ENCODE measurements around the gene CCDC57. TPM values are rescaled to one million over a fixed set of nuclear protein-coding genes. Genes with fewer than 3 reads are reported as not detected.
"Not testable (repeated sequence)": the region's sequence is repeated elsewhere in the genome, so short reads cannot be mapped to it uniquely, and the experiment has no call there.

The CCDC57 gene
- total RNA-seq, 2 experiments from 2014 or later: 56.6 to 64.2 TPM

DNA sequence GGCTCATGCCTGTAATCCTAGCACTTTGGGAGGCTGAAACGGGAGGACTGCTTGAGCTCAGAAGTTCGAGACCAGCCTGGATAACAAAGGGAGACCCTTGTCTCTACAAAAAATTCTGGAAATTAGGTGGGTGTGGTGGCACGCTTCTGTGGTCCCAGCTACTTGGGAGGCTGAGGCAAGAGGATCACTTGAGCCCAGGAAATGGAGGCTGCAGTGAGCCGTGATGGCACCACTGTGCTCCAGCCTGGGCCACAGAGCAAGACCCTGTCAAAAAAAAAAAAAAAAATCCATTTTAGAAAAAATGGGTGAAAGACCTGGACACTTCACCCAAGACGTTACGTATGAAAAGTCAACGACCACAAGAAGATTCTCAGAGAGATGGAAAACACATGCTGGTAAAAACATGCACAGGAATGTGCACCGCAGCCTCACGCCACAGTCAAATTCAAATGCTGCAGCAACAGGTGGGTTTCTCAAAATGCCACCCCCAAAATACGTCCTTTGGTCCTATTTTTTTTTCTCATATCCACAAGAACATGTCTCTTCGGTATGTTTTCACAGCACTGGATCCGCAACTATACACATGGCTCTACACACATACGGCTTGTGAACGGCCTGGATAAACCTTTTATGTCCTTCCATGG is 43.7 kb upstream of the CCDC57 start:
- Mint-ChIP-seq H3K9me3 (peaks cover 3% of the 10 kb centered on the region), H3K27ac (peak overlapping the region; percentile 42), H3K4me1 (ENCODE audit: low read depth) (peaks cover 31% of the 10 kb centered on the region), H3K36me3 (ENCODE audit: low read depth) (peaks cover 77% of the 10 kb centered on the region), H3K27me3 (no peaks in the 10 kb centered on the region), H3K4me3 (no peak overlapping the region)
- TF ChIP-seq, protein P1, sequence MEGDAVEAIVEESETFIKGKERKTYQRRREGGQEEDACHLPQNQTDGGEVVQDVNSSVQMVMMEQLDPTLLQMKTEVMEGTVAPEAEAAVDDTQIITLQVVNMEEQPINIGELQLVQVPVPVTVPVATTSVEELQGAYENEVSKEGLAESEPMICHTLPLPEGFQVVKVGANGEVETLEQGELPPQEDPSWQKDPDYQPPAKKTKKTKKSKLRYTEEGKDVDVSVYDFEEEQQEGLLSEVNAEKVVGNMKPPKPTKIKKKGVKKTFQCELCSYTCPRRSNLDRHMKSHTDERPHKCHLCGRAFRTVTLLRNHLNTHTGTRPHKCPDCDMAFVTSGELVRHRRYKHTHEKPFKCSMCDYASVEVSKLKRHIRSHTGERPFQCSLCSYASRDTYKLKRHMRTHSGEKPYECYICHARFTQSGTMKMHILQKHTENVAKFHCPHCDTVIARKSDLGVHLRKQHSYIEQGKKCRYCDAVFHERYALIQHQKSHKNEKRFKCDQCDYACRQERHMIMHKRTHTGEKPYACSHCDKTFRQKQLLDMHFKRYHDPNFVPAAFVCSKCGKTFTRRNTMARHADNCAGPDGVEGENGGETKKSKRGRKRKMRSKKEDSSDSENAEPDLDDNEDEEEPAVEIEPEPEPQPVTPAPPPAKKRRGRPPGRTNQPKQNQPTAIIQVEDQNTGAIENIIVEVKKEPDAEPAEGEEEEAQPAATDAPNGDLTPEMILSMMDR (IDR thresholded peaks at IDR 0.05): no peak
- no peak for DNase-seq
- intact Hi-C loops (cut with micrococcal nuclease): no loop called here
- ChIA-PET POLR2A (interaction anchor here (1.2 to 1.3 kb wide), 2 partner anchors 9 to 15 kb away, joined by 4 read pairs; no protein-coding TSS in a partner anchor), CTCF (interaction anchor here (0.6 kb wide), 1 partner anchor 943 kb away, joined by 3 read pairs; no protein-coding TSS in a partner anchor)
- no peak for ATAC-seq

DNA sequence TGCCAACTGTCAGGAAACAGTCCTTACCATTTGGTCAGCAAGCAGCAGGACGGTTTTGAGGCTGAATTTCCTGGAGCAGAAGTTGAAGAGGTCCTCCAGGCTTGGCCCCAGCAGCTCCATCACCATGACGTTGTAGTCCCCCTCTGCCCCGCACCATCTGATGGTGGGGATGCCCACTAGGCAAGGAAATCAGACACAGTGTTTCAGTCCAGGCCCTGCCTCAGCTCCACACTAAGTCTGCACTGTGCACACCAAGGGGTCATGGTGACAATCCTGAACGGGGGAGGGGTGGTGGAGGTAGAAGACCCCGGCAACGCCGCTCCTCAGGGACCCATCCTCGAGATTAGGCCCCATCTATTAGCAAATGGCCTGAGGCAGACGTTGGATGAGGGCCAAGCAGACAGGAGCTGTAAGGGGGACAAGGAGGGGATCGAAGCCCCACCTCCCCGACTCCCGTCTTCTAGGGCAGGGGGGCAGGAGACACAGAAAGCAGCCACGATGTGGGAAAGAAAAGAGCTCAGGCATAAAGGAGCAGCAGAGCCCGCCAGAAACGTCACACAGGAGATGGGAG is 42.8 kb upstream of the CCDC57 start:
- Mint-ChIP-seq H3K9me3 (peaks cover under 1% of the 10 kb centered on the region), H3K36me3 (ENCODE audit: low read depth) (peaks cover 73% of the 10 kb centered on the region), H3K27ac (peak overlapping the region; percentile 35), H3K4me3 (no peak overlapping the region), H3K4me1 (ENCODE audit: low read depth) (peaks cover 26% of the 10 kb centered on the region), H3K27me3 (no peaks in the 10 kb centered on the region)
- no peak for ATAC-seq
- no peak for DNase-seq
- intact Hi-C loops (cut with micrococcal nuclease): no loop called here
- ChIA-PET CTCF (interaction anchor here (1.1 kb wide), 1 partner anchor 96 kb away, joined by 3 read pairs; no protein-coding TSS in a partner anchor), POLR2A (interaction anchor here (1.2 to 1.3 kb wide), 2 partner anchors 10 to 14 kb away, joined by 4 read pairs; no protein-coding TSS in a partner anchor)
- TF ChIP-seq, protein P1 (IDR thresholded peaks at IDR 0.05): no peak

GRCh38 chr17:82254746-82255145 is 42.1 kb upstream of the CCDC57 start:
- peaks cover 67% of the 10 kb centered on the region for H3K36me3 Mint-ChIP-seq (ENCODE audit: low read depth)
- H3K4me1 Mint-ChIP-seq (ENCODE audit: low read depth): peaks cover 25% of the 10 kb centered on the region
- ATAC-seq; DNase-seq; H3K27me3 Mint-ChIP-seq; H3K9me3 Mint-ChIP-seq; H3K27ac Mint-ChIP-seq; POLR2A ChIA-PET; intact Hi-C loops (cut with micrococcal nuclease); H3K4me3 Mint-ChIP-seq: not testable (repeated sequence)
- CTCF ChIA-PET: interaction anchor here (1.1 kb wide), 1 partner anchor 96 kb away, joined by 3 read pairs; no protein-coding TSS in a partner anchor

DNA sequence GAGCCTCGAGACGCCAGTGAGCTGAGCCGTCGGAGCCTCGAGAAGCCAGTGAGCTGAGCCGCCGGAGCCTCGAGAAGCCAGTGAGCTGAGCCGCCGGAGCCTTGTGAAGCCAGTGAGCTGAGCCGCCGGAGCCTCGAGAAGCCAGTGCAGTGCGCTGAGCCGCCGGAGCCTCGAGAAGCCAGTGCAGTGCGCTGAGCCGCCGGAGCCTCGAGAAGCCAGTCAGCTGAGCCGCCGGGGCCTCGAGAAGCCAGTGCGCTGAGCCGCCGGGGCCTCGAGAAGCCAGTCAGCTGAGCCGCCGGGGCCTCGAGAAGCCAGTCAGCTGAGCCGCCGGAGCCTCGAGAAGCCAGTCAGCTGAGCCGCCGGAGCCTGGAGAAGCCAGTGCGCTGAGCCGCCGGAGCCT is 41.5 kb upstream of the CCDC57 start:
- H3K4me3 Mint-ChIP-seq; H3K9me3 Mint-ChIP-seq; intact Hi-C loops (cut with micrococcal nuclease); H3K27me3 Mint-ChIP-seq; DNase-seq; ATAC-seq; POLR2A ChIA-PET; CTCF ChIA-PET; H3K27ac Mint-ChIP-seq: not testable (repeated sequence)
- Mint-ChIP-seq H3K36me3 (ENCODE audit: low read depth) (peaks cover 64% of the 10 kb centered on the region), H3K4me1 (ENCODE audit: low read depth) (peaks cover 25% of the 10 kb centered on the region)

- POLR2A ChIA-PET: interaction anchor here (0.6 kb wide), 1 partner anchor 11 kb away, joined by 3 read pairs; no protein-coding TSS in a partner anchor
- intact Hi-C loops (cut with micrococcal nuclease): no loop called here
These were observed 40.5 kb upstream of the CCDC57 start for GRCh38 chr17:82253179-82253544.

More at GRCh38 chr17:82253179-82253544, 40.5 kb upstream of the CCDC57 start:
- H3K4me1 Mint-ChIP-seq (ENCODE audit: low read depth): peaks cover 17% of the 10 kb centered on the region
- no peaks in the 10 kb centered on the region for H3K9me3 Mint-ChIP-seq
- no peak overlapping the region for H3K4me3 Mint-ChIP-seq
- DNase-seq (no peak), ATAC-seq (no peak)
- CTCF ChIA-PET: no interaction called here
- no peak overlapping the region for H3K27ac Mint-ChIP-seq
- no peaks in the 10 kb centered on the region for H3K27me3 Mint-ChIP-seq
- TF ChIP-seq, protein P1 (IDR thresholded peaks at IDR 0.05): no peak
- H3K36me3 Mint-ChIP-seq (ENCODE audit: low read depth): peaks cover 65% of the 10 kb centered on the region

Measured in activated CD8-positive, alpha-beta T cell treated with anti-CD3 and anti-CD28 coated beads for 36 hours (primary cell).